BJ (cell line): Measurements from ENCODE around the gene ITGB1. TPM values are rescaled to one million over a fixed set of nuclear protein-coding genes. Genes with fewer than 3 reads are reported as not detected.

Experiments used
- CTCF ChIA-PET: fragments of 350-600 bp; formaldehyde crosslinking; extraction: SDS; loops from one replicate; lab custom pipeline; 2021; ENCODE audit warnings: antibody characterized with exemption, inconsistent platforms; lab: Yijun Ruan, JAX
- POLR2A ChIA-PET: fragments of 300-600 bp; sonication (Branson Sonifier 250); formaldehyde crosslinking; extraction: SDS; loops from one replicate; lab custom pipeline; 2021; ENCODE audit warnings: antibody characterized with exemption; lab: Charles Lee
- DNase-seq: peaks from one replicate; pipeline ENCODE4 v3.0.0-alpha.2; 2011; ENCODE audit warnings: low read depth
- H3K27me3 ChIP-seq: 2 replicates; pipeline ENCODE4 v1.6.0; 2011; ENCODE audit warnings: low read length; ENCODE audit not compliant: control insufficient read depth, insufficient read depth
- H3K36me3 ChIP-seq: 2 replicates; pipeline ENCODE4 v1.5.1; 2011; ENCODE audit warnings: low read length; ENCODE audit not compliant: control insufficient read depth, insufficient read depth
- H3K4me3 ChIP-seq: 2 replicates; pipeline ENCODE4 v1.5.1; 2011; ENCODE audit warnings: low read depth, mild to moderate bottlenecking, control low read depth, low read length
- polyA plus RNA-seq: library from polyadenylated mRNA; depleted of rRNA; stranded (reverse); fragments of >200 nt; gene quantifications from 2 replicates; pipeline ENCODE4 v1.2.3, GENCODE V29; 2011
- TF ChIP-seq, protein P1 (sequence below): IDR thresholded peaks from 2 replicates; pipeline ENCODE4 v1.5.1; 2011; ENCODE audit warnings: low read depth, mild to moderate bottlenecking, control low read depth, inconsistent platforms, low read length, moderate library complexity; ENCODE audit not compliant: insufficient read depth

The ITGB1 gene
- polyA plus RNA-seq, 1 experiment = 824 TPM

DNA sequence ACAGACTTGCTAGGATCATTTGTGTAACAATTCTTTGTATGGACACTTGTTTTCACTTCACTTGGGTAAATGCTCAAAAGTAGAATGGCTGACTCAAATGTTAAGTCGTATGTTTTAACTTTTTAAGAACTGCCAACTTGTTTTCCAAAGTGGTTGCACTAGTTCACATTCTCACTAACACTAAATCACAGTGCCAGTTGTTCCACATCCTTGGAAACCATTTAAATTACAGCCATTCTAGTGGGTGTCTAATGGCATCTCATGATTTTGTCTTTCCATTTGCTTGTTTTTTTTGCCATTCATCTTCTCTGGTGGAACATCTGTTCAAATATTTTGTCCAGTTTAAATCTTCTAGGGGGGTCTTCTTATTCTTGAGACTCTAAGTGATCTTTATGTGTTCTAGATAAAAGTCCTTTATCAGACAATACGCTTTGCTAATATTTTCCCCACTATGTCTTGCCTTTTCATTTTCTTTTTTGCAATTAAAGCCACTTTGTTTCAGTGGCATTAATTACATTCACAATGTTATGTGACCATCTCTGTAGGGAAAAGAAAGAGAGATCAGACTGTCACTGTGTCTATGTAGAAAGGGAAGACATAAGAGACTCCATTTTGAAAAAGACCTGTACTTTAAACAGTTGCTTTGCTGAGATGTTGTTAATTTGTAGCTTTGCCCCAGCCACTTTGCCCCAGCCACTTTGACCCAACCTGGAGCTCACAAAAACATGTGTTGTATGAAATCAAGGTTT, 63.9 kb downstream of the ITGB1 start:
- CTCF ChIA-PET = no interaction called here

DNA sequence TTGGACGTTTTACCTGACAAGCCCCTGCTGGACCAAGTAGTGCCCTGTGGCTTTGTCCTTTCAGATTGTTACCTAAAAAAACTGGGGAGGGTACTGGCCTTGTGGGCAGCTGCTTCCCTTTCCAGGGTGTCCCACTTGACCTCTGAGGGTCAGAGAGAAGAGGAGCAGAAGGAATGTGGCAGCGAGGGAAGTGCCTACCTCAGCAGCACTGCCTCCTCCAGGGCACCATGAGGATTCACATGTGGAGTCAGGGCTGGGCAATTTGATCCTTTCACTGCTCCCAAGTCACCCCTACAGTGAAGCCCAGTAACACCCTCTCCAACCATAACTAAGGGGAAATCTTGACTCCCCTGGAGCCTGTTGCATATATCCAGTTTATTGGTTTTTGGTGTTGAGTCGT, 64.6 kb downstream of the ITGB1 start:
- POLR2A ChIA-PET = no interaction called here
- CTCF ChIA-PET = no interaction called here
- Histone ChIP-seq H3K27me3 (no peaks in the 10 kb centered on the region), H3K4me3 (no peak overlapping the region), H3K36me3 (peaks cover 4% of the 10 kb centered on the region; the same call in 1 of the 2 replicates)
- TF ChIP-seq, protein P1, sequence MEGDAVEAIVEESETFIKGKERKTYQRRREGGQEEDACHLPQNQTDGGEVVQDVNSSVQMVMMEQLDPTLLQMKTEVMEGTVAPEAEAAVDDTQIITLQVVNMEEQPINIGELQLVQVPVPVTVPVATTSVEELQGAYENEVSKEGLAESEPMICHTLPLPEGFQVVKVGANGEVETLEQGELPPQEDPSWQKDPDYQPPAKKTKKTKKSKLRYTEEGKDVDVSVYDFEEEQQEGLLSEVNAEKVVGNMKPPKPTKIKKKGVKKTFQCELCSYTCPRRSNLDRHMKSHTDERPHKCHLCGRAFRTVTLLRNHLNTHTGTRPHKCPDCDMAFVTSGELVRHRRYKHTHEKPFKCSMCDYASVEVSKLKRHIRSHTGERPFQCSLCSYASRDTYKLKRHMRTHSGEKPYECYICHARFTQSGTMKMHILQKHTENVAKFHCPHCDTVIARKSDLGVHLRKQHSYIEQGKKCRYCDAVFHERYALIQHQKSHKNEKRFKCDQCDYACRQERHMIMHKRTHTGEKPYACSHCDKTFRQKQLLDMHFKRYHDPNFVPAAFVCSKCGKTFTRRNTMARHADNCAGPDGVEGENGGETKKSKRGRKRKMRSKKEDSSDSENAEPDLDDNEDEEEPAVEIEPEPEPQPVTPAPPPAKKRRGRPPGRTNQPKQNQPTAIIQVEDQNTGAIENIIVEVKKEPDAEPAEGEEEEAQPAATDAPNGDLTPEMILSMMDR = no peak
- DNase-seq = no peak

More for the DNA sequence above, 63.9 kb downstream of the ITGB1 start:
- POLR2A ChIA-PET = no interaction called here
- DNase-seq = no peak
- H3K27me3 ChIP-seq = no peaks in the 10 kb centered on the region
- TF ChIP-seq, protein P1 = no peak
- H3K36me3 ChIP-seq = peaks cover 4% of the 10 kb centered on the region; the same call in 1 of the 2 replicates
- H3K4me3 ChIP-seq = no peak overlapping the region

DNA sequence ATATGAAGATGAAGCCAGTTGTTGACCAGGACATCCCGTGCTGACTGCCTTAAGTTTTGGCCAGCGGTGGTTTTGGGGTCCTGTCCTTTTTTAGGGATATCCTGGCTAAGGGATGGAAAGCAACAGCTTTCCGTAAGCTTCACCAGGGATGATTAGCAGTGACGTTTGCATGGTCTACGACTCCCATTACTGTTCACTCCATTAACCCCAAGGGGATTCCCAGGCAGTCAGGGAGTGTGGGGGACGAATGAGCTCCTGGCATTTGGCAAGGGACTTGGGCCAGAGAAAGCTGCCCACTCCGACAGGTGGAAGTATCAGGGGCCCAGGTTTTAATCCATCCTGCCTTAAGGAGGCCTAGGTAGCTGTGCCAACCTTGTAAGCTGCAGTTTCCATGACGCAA, 66.8 kb downstream of the ITGB1 start:
- ChIA-PET POLR2A (no interaction called here), CTCF (interaction anchor here (0.7 kb wide), 1 partner anchor 119 kb away, joined by 3 read pairs; no protein-coding TSS in a partner anchor)
- no peaks in the 10 kb centered on the region for H3K27me3 ChIP-seq
- H3K36me3 ChIP-seq = peaks cover 2% of the 10 kb centered on the region
- DNase-seq = no peak
- no peak overlapping the region for H3K4me3 ChIP-seq
- TF ChIP-seq, protein P1 = no peak

DNA sequence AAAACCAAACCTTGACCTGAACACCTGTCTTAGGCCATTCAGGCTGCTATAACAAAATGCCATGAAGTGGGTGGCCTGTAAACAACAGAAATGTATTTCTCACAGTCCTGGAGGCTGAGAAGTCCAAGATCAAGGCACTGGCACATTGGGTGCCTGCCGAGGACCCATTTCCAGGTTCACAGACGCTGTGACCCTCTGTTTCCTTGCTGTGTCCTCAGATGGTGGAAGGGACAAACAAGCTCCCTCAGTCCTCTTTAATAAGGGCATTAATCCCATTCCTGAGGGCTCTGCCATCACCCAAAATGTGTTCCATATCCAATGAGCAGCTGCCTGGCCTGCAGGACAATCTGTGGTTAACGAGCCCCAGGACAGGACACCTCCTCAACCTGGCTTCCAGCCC, 67.6 kb downstream of the ITGB1 start:
- TF ChIP-seq, protein P1 = no peak
- ChIA-PET CTCF (no interaction called here), POLR2A (no interaction called here)
- Histone ChIP-seq H3K4me3 (no peak overlapping the region), H3K27me3 (no peaks in the 10 kb centered on the region), H3K36me3 (peaks cover 2% of the 10 kb centered on the region)
- no peak for DNase-seq

DNA sequence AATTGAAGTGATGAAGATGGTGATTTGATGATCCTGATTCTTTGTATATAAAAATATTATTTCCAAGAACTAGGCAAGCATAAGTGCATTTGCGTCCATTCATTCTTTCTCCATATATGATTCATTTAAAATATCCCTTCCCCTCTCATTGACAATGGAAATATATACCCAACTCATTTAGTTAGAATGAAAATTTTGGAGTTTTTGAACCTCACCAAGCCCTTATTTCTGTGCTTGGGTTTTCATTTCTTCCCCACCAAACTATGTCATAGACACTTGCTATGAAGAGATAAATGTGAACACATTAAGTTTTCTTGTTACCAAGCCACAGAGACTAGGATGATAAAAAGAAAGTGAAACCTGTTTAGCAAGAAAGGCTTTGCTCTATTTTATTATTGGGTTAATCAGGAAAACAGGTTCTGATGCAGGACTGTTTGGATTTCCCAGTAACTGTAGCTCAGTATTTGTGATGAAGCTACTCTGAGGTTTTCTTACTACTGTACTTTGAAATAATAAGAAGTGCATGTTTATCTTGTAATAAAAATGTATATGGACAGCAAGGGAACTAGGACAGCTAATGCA, 68.3 kb downstream of the ITGB1 start:
- Histone ChIP-seq H3K27me3 (no peaks in the 10 kb centered on the region), H3K36me3 (peaks cover 2% of the 10 kb centered on the region), H3K4me3 (no peak overlapping the region)
- ChIA-PET CTCF (no interaction called here), POLR2A (no interaction called here)
- TF ChIP-seq, protein P1 = no peak
- no peak for DNase-seq
